Fibroblast of the aortic adventitia (primary cell): ENCODE results near the gene P4HTM. TPM values are rescaled to one million over a fixed set of nuclear protein-coding genes. Genes with fewer than 3 reads are reported as not detected.

Experiments
- DNase-seq: peaks from one replicate; pipeline ENCODE4 v3.0.0-alpha.2; 2010; ENCODE audit warnings: low read depth
- H3K4me3 ChIP-seq: 2 replicates; pipeline ENCODE4 v1.5.1; 2011; ENCODE audit warnings: low read depth, mild to moderate bottlenecking, control low read depth, low read length, moderate library complexity
- CTCF ChIP-seq: IDR thresholded peaks from 2 replicates; pipeline ENCODE4 v1.5.1; 2011; ENCODE audit warnings: mild to moderate bottlenecking, low read length, control low read depth, inconsistent platforms; ENCODE audit not compliant: insufficient read depth
- total RNA-seq: library from RNA; depleted of rRNA; stranded (reverse); fragments of >200 nt; gene quantifications from 2 replicates; pipeline ENCODE4 v1.2.3, GENCODE V29; 2012; ENCODE audit warnings: low replicate concordance

P4HTM gene
- total RNA-seq, 1 donor, result 22.2 TPM

DNA sequence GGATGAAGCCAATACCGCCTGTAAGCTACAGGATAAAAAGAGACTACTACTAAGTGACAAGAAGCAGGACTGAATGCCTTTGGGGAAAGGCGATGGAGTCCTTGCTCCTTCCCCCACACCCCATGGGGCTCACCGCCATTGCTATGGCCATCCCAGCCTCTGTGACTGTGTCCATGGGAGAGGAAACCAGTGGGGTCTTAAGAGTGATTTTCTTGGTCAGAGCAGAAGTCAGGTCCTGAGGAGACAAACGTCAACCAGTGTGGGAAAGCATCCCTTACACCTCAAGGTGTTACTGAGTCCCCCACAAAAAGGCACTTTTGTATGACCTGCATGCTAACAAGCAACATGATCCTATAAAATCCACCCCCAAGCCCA is 38.2 kb downstream of the P4HTM start:
- no peak for DNase-seq
- TF ChIP-seq CTCF, result no peak
- H3K4me3 ChIP-seq, result peak overlapping the region; percentile 92

GRCh38 chr3:49028673-49029562 is 38.9 kb downstream of the P4HTM start, which contains the start of gene IMPDH2:
Gene IMPDH2, minus strand, starts transcription at chr3:49029398. Its CDS starts 48 bp downstream, at chr3:49029350.
- no peak for TF ChIP-seq CTCF
- H3K4me3 ChIP-seq, result peak within 1 kb of the TSS; percentile 92
- DNase-seq, result peak; percentile 91

GRCh38 chr3:49029563-49029884 is 39.5 kb downstream of the P4HTM start:
- no peak for TF ChIP-seq CTCF
- DNase-seq, result no peak
- peak overlapping the region; percentile 32 for H3K4me3 ChIP-seq

DNA sequence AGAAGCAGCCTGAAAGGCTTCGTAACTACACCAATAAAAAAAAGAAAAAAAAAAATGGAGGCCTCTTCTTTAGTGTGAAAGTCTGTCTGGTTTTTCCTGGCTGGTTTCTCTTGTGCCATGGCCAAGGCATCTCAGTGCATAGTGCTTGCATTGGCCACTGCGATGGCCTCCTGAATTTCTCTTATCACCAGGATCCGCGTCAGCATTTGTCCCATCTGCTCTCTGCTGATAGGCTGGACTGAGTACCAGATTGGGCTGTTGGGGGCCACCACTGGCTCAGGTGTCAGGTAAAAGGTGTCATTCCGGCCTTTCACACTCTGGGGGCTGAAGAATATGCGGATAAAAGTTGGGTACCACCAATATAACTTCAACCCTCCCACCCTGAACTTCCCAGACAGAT is 40.3 kb downstream of the P4HTM start:
- H3K4me3 ChIP-seq, result no peak overlapping the region
- TF ChIP-seq CTCF, result no peak
- no peak for DNase-seq

- no peak for DNase-seq
- no peak for TF ChIP-seq CTCF
- H3K4me3 ChIP-seq, result no peak overlapping the region
Observed at GRCh38 chr3:49032646-49033304, 42.7 kb downstream of the P4HTM start.

GRCh38 chr3:49034650-49035049 is 44.6 kb downstream of the P4HTM start:
- TF ChIP-seq CTCF, result no peak
- H3K4me3 ChIP-seq, result no peak overlapping the region
- DNase-seq, result no peak
